Ovary (tissue), 9 donors: ENCODE results near the gene CT45A10. TPM values are rescaled to one million over a fixed set of nuclear protein-coding genes. Genes with fewer than 3 reads are reported as not detected.
"Not testable (repeated sequence)": the region's sequence is repeated elsewhere in the genome, so short reads cannot be mapped to it uniquely, and the experiment has no call there.

ENCODE experiments used
- DNase-seq, 5 donors: peaks; one replicate each; pipeline ENCODE4 v3.0.0-alpha.2; 2019 to 2020
- H3K27ac ChIP-seq, 2 donors: fragments of 200-600 bp; one replicate each; pipeline versions ENCODE4 v1.5.1 to v1.8.0; 2019 to 2022
- H3K27me3 ChIP-seq: fragments of 200-600 bp; one replicate; pipeline ENCODE4 v1.8.0; 2022
- H3K36me3 ChIP-seq: fragments of 200-600 bp; sonication (generic); one replicate; pipeline ENCODE4 v1.5.1; 2019
- H3K4me1 ChIP-seq: one replicate; pipeline ENCODE4 v1.8.1; 2013; ENCODE audit warnings: mild to moderate bottlenecking, moderate library complexity; ENCODE audit not compliant: insufficient read depth
- H3K4me3 ChIP-seq: fragments of 200-600 bp; sonication (generic); one replicate; pipeline ENCODE4 v1.5.1; 2017
- H3K9me3 ChIP-seq, 2 donors: fragments of 200-600 bp in 1 of 2; sonication (generic) in 1 of 2; one replicate each; pipeline versions ENCODE4 v1.5.1 to v1.8.1; 2013 to 2019; ENCODE audit warnings: mild to moderate bottlenecking in 1 of 2, moderate library complexity in 1 of 2
- EP300 ChIP-seq: sonication (generic); formaldehyde crosslinking; IDR thresholded peaks from one replicate; pipeline ENCODE4 v1.6.1; 2017; ENCODE audit warnings: antibody characterized with exemption
- POLR2A ChIP-seq: fragments of 450-650 bp; IDR thresholded peaks from one replicate; pipeline ENCODE4 v1.6.1; 2017; ENCODE audit warnings: antibody characterized with exemption, mild to moderate bottlenecking, moderate library complexity
- WGBS, 3 donors: extraction: QIAGEN DNeasy Blood & Tissue Kit in 1 of 3; methylation state at CpG; one replicate each; pipeline versions ENCODE4 v1.1.5 to v1.1.7; 2013 to 2017; 5-methylcytosine and 5-hydroxymethylcytosine counted together
- intact Hi-C, 4 donors: fragments of 100-400 bp; cut with DNase I; formaldehyde crosslinking; loops; one replicate each; pipeline versions ENCODE4 v1.11.0 to v1.15.1; 2022 to 2023
- polyA plus RNA-seq, 2 donors: library from polyadenylated mRNA; stranded (reverse); fragments of 200-250 nt in 1 of 2; fragments of 350-450 nt in 1 of 2; fragmentation: Illumina TruSeq in 1 of 2; extraction: RNeasy Lipid Tissue Mini Kit (QIAGEN cat#74804) in 1 of 2; gene quantifications; one replicate each; pipeline ENCODE4 v1.2.3, GENCODE V29; 2013 to 2014
- total RNA-seq, 7 donors: library from RNA; depleted of rRNA in 2 of 7; stranded (reverse); fragments of >200 nt in 2 of 7; fragmentation: NEBNext Ultra II Directional in 3 of 7; extraction: Animal tissue kit (Norgen Biotek cat#: 25700) in 3 of 7; gene quantifications; one replicate each; pipeline versions ENCODE4 v1.1.0 to v1.2.4, GENCODE V29; 2016 to 2023
- TF ChIP-seq, protein P1 (sequence below), 3 donors: fragments of 450-650 bp in 2 of 3; fragments of 200-600 bp in 1 of 3; IDR thresholded peaks; one replicate each; pipeline versions ENCODE4 v1.5.1 to v1.8.0; 2016 to 2022; ENCODE audit warnings: antibody characterized with exemption in 3 of 3, mild to moderate bottlenecking in 1 of 3
- donor health status: DM: no; HTN: no; CAD: no; lungs with moderate emphysema.
- donor health status: DM: no; HTN: no; CAD: no.
- donor health status: Bipolar disorder and iron deficiency.
- donor health status: DM: yes; HTN: yes; CAD: no.
- donor health status: DM: no; HTN: no; CAD: no.
- donor health status: DM: yes; HTN: yes; CAD: no.

CT45A10 gene
- total and polyA plus RNA-seq, 9 donors = 0.92 TPM; not detected in 8

DNA sequence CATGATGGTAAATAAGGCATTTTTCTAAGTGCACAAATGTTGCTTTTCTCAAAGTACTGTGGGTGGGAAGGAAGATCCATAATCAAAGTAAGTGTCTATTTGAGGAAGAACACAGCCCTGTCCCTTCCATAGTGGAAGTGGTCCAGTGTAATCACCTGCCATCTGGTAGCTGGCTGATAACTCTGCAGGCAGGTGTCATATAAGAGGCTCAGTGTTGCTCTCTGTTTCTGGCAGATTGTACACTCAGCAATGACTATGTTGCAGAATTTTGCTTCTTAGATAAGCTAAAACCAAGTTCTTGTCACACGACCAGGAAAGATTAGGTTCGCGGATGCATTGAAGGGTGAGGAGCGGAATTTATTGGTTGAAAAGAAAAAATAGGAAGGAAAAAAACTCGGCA is 21.2 kb upstream of the CT45A10 start:
- Histone ChIP-seq H3K27ac (no peak overlapping the region), H3K4me3 (no peak overlapping the region), H3K4me1 (no peaks in the 10 kb centered on the region), H3K27me3 (no peaks in the 10 kb centered on the region), H3K36me3 (no peaks in the 10 kb centered on the region), H3K9me3 (no peaks in the 10 kb centered on the region)
- TF ChIP-seq EP300 (no peak), POLR2A (no peak)
- TF ChIP-seq, protein P1, sequence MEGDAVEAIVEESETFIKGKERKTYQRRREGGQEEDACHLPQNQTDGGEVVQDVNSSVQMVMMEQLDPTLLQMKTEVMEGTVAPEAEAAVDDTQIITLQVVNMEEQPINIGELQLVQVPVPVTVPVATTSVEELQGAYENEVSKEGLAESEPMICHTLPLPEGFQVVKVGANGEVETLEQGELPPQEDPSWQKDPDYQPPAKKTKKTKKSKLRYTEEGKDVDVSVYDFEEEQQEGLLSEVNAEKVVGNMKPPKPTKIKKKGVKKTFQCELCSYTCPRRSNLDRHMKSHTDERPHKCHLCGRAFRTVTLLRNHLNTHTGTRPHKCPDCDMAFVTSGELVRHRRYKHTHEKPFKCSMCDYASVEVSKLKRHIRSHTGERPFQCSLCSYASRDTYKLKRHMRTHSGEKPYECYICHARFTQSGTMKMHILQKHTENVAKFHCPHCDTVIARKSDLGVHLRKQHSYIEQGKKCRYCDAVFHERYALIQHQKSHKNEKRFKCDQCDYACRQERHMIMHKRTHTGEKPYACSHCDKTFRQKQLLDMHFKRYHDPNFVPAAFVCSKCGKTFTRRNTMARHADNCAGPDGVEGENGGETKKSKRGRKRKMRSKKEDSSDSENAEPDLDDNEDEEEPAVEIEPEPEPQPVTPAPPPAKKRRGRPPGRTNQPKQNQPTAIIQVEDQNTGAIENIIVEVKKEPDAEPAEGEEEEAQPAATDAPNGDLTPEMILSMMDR (IDR thresholded peaks at IDR 0.05) = no peak
- intact Hi-C loops = no loop called here
- 66 to 80% (median 78%) methylated on average over 5 of the region's 5 CpGs for WGBS, 3 donors
- no peak for DNase-seq

DNA sequence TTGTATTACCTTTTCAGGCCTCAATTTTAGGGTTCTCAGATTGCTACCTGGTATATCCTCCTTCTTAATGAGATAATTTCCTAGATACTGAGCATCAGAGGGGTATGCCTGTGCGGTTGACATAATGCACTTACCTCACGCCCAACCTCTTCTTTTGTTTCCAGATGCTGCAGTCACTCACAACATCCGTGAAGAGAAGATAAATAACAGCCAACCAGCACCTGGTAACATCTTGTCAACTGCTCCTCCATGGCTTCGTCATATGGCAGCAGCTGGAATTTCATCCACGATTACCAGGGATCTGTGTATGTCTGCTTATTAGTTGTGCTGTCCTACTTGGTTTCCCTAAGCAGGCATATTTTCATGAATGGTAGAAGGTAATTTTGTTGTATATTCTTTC is 17.0 kb upstream of the CT45A10 start:
- H3K27me3 ChIP-seq = no peaks in the 10 kb centered on the region
- intact Hi-C loops = no loop called here
- H3K4me3 ChIP-seq = no peak overlapping the region
- no peaks in the 10 kb centered on the region for H3K36me3 ChIP-seq
- H3K27ac ChIP-seq = no peak overlapping the region
- WGBS, 3 donors = 58 to 69% (median 63%) methylated on average over 5 of the region's 5 CpGs
- no peaks in the 10 kb centered on the region for H3K4me1 ChIP-seq
- DNase-seq = no peak
- no peaks in the 10 kb centered on the region for H3K9me3 ChIP-seq
- TF ChIP-seq EP300 = no peak

DNA sequence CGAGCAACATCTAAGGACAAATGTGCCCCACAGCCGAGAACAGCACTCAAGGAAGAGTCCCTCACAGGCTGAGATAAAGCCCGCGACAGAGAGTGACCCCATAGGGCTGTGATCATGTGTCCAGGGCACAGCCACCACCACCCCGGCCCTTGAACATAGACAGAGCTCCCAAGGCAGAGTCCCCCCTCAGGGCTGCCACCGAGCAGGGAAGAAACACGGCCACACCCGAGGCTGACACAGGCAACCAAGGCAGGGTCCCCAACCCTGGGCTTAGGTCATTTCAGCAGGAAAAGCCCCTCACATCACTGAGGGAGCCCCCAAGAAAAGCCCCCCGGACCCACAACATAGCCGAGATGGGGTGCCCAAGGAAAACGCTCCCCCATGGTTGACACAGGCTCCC is 463 bp downstream of the CT45A10 start:
- 85 to 88% (median 87%) methylated on average over 11 of the region's 11 CpGs for WGBS, 3 donors
- no peak overlapping the region for H3K4me3 ChIP-seq

DNA sequence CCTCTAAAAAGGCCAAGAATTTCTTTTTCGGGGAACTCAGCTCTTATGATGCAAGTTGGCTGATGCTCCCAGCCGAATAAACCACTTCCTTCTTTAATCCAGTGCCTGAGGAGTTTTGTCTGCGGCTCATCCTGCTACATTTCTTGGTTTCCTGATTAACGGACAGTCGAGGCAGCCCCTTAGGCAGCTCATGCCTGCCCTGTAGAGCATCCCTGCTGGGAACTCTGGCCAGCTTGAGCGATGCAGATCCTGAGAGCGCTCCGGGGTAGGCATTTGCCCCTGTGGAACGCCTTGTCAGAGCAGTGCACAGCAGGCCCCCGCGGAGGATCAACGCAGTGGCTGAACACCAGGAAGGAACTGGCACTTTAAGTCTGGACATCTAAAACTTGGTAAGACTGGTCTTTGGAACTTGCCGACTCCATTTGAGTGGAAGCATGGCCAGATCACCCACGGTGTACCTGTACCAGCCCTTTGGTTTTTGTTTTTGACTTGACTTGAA is 3.1 kb downstream of the CT45A10 start:
- DNase-seq = no peak
- H3K9me3 ChIP-seq = no peaks in the 10 kb centered on the region
- 84 to 89% (median 87%) methylated on average over 14 of the region's 14 CpGs for WGBS, 3 donors
- TF ChIP-seq POLR2A (no peak), EP300 (no peak)
- TF ChIP-seq, protein P1 (IDR thresholded peaks at IDR 0.05) = no peak
- H3K4me3 ChIP-seq = no peak overlapping the region
- H3K27me3 ChIP-seq = no peaks in the 10 kb centered on the region
- H3K27ac ChIP-seq = no peak overlapping the region
- intact Hi-C loops = no loop called here
- H3K36me3 ChIP-seq = no peaks in the 10 kb centered on the region
- no peaks in the 10 kb centered on the region for H3K4me1 ChIP-seq

More for the DNA sequence above, 463 bp downstream of the CT45A10 start:
- Histone ChIP-seq H3K9me3 (no peaks in the 10 kb centered on the region), H3K27me3 (no peaks in the 10 kb centered on the region), H3K4me1 (no peaks in the 10 kb centered on the region), H3K36me3 (no peaks in the 10 kb centered on the region), H3K27ac (no peak overlapping the region)
- intact Hi-C loops = no loop called here
- DNase-seq = no peak
- no peak for TF ChIP-seq POLR2A
- TF ChIP-seq, protein P1 (IDR thresholded peaks at IDR 0.05) = no peak
- no peak for TF ChIP-seq EP300

DNA sequence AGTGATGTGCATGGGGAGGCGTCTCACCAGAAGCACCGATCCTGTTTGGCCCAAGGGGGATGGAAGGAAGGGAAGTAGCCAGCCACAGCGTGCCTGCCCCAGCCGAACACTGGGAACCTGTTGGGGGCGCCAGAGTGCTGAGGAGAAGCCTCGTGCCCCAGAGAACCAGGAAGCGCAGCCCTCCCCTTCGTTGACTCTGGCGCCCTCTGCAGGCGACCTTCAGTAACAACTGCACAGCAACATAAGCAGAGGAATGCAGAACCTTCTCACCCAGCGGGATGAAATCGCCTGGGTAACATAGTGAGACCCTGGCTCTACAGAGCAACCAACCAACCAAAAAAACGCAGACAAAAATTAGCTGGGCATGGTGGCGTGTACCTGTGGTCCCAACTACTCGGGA is 4.3 kb downstream of the CT45A10 start:
- WGBS, 3 donors = 67 to 71% (median 67%) methylated on average over 10 to 14 of the region's 15 CpGs

DNA sequence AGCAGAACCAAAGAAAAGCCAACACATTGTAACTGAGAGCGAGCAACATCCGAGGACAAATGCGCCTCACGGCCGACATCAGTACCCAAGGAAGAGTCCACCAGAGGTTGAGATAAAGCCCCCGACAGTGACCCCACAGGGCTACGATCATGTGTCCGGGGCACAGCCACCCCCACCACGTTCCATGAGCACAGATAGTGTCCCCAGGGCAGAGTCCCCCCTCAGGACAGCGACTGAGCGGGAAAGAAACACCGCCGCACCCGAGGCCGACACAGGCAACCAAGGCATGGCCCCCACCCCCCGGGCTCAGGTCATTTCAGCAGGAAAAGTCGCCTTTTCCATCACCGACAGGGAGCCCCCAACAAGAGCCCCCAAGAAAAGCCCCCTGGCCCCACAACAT is 5.0 kb downstream of the CT45A10 start:
- H3K4me3 ChIP-seq, DNase-seq, intact Hi-C loops, H3K9me3 ChIP-seq, H3K4me1 ChIP-seq, H3K27ac ChIP-seq, H3K27me3 ChIP-seq, H3K36me3 ChIP-seq: not testable (repeated sequence)
- WGBS, 3 donors = 84 to 89% (median 86%) methylated on average over 10 to 12 of the region's 18 CpGs

More for the DNA sequence above, 4.3 kb downstream of the CT45A10 start:
- DNase-seq, H3K36me3 ChIP-seq, intact Hi-C loops, H3K9me3 ChIP-seq, H3K27me3 ChIP-seq, H3K4me1 ChIP-seq, H3K4me3 ChIP-seq, H3K27ac ChIP-seq: not testable (repeated sequence)

DNA sequence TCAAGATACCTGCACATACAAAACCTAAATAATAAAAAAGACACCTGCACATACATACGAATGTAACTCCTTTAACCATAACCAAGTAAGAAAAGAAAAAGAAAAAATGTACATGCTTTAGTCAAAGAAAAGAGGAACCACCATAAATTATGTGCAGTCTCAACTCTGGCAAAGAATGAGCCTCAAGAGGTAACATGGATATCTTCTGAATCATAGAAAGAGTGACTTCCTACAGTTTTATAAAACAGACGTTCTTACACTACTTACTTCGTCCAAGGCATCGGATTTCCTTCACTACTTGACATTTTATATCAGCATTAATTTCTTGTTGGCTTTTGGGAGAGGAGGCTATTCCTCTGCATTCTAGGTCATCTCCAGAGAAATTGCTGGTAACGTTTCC is 10.5 kb downstream of the CT45A10 start:
- H3K27me3 ChIP-seq, H3K4me3 ChIP-seq, DNase-seq, intact Hi-C loops, H3K4me1 ChIP-seq, H3K9me3 ChIP-seq, H3K36me3 ChIP-seq, H3K27ac ChIP-seq: not testable (repeated sequence)
- 40 to 55% (median 50%) methylated on average over 4 to 5 of the region's 5 CpGs for WGBS, 3 donors

DNA sequence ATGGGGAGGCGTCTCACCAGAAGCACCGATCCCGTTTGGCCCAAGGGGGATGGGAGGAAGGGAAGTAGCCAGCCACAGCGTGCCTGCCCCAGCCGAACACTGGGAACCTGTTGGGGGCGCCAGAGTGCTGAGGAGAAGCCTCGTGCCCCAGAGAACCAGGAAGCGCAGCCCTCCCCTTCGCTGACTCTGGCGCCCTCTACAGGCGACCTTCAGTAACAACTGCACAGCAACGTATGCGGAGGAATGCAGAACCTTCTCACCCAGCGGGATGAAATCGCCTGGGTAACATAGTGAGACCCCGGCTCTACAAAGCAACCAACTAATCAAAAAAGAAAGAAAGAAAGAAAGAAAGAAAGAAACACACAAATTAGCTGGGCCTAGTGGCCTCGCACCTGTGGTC is 21.5 kb downstream of the CT45A10 start, which contains the start of gene CT45A9:
Gene CT45A9 (minus strand): TSS at position 101 of the 400 bp plus-strand sequence. CDS start 3,751 bp downstream, outside the sequence.
- H3K4me3 ChIP-seq, H3K36me3 ChIP-seq, intact Hi-C loops, DNase-seq, H3K9me3 ChIP-seq, H3K27ac ChIP-seq, H3K27me3 ChIP-seq, H3K4me1 ChIP-seq: not testable (repeated sequence)
- no CpG with 5 or more reads among the region's 17 CpGs for WGBS, 3 donors

DNA sequence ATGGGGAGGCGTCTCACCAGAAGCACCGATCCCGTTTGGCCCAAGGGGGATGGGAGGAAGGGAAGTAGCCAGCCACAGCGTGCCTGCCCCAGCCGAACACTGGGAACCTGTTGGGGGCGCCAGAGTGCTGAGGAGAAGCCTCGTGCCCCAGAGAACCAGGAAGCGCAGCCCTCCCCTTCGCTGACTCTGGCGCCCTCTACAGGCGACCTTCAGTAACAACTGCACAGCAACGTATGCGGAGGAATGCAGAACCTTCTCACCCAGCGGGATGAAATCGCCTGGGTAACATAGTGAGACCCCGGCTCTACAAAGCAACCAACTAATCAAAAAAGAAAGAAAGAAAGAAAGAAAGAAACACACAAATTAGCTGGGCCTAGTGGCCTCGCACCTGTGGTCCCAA is 38.8 kb downstream of the CT45A10 start, which contains the start of gene CT45A8:
Gene CT45A8 (minus strand): TSS at position 101 of the 400 bp plus-strand sequence. CDS start 3,755 bp downstream, outside the sequence.
- WGBS, 3 donors = no CpG with 5 or more reads among the region's 17 CpGs
- H3K9me3 ChIP-seq, intact Hi-C loops, H3K27me3 ChIP-seq, H3K4me3 ChIP-seq, H3K4me1 ChIP-seq, H3K27ac ChIP-seq, H3K36me3 ChIP-seq, DNase-seq: not testable (repeated sequence)
